ENCODE data around the gene PSMC1.

PSMC1 gene

DNA sequence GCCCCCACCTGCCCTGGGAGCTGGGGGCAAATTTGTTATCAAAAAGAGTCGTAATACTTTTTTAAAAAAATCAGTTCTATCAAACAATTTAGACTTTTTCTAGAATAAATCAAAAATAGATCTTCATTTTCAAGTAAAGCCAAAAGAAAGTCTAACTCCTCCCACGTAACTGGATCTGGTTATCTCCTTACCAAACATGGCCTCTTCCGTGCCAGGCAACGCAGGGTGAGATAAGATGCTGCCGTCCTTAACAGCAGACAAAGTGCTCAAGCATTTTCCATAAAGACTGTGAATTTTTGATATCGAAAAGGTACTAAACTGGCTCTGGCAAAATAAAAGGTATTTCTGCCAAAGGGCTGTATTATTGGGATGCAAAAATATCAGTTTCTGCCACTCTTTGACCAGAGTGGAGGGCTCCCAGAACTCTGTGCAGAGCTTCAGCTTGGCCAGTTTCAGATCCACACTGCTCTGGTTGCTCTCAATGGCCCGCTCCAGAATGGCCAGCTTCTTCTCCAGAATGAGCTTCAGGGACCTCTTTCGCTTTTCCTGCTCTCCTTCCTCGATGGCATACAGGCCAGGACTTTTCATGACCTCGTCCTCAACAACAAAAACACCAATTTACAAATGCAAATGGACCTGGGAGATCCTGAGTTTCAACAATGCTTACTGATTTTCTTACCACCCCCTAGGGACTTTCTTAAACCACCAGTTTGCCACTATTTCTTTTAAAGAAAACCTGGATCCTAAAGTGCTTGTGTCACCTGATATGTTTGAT is 46.4 kb downstream of the PSMC1 start:
- DNase-seq (ENCODE audit: low read depth, low spot score), result peak; percentile 27

DNA sequence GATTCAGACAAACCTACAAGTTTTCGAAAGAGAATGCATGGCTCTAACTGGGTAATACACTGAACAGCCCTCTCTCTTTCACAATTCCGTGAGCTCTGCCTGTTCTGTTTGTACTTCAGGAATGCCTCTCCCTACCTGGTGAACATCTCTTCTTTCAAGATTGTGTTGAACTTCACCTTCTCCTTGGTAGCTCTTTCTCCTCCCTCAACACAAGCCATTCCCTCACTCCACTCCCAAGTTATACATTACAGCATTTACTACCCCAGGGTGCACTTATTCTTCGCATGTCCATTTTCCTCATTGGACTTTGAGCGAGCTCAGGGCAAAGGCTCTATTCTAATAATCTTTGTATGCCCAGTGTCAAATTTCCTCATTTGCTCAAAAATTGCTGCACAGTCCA is 47.1 kb downstream of the PSMC1 start:
- peak; percentile 2 for DNase-seq (ENCODE audit: low read depth, low spot score)

DNA sequence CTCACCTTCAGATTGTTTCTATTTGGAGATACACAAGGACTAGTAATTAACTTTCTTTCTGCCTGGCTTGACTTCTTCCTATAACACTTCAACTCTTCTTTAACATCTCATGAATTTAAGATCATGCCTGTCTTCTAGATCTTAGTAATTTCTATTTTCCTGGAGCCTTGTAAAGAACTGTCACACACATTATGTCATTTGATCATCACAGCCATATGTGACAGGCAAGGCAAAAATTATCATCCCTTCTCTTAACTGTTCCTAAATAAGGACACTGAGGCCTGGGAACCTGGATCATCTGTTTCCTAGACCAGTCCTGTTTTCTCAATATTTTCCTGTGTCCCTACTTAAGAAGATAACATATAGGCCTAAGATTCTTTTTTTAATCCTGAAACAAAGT is 48.1 kb downstream of the PSMC1 start:
- DNase-seq (ENCODE audit: low read depth, low spot score), result no peak

DNA sequence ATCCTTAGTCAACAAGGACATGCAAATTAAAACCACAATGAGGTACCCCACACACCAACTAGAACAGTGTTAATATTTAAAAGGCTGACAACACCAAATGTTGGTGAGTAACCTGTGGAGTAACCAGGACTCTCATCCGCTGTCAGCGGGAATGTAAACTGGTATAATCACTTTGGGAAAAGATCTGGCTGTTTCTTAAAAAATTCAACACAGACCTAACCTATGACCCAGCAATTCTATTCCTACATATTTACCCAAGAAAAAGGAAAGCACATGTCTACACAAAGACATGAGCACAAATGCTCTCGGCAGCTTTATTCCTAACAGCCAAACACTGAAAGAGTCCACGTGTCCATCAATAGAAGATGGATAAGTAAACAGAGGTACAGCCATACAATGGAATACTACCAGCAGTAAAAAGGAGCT is 48.8 kb downstream of the PSMC1 start:
- DNase-seq (ENCODE audit: low read depth, low spot score), result no peak

DNA sequence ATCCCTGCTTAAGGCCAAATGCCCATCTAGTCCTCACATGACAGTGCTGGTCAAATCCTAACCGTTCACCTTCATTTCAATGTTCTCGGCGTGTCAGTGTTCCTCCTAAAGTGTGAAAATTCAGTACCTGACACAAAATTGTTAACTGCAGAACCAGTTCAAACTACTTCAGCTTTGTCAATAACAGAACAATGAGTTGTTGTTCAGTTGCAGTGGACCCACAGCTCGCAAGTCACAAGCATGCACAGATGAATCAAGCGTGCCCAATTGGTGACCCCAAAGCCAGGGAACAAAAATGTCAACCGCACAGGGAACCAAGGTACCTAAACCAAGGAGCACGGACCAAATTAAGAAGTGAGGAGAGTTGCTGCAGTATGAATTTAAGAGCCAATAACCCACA is 52.2 kb downstream of the PSMC1 start:
- no peak for DNase-seq (ENCODE audit: low read depth, low spot score)

DNA sequence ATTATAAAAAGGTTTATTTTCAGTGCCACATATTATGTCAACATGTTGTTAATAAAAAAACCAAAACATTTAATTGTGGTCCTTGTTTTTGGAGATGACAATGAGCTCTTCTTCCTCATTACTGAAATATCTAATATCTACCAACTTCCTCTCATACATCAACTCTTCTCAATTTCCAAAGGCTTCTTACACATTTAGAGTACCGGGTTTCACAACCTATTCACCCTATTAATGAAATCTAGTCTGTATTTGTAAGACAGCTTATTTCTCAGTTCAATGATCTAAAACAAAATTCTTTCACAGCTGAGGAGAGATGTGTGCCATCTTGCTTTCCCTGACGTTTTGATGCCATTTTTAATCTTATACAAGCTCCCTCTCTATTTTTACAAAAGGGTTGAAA is 60.9 kb downstream of the PSMC1 start:
- no peak for DNase-seq (ENCODE audit: low read depth, low spot score)

DNA sequence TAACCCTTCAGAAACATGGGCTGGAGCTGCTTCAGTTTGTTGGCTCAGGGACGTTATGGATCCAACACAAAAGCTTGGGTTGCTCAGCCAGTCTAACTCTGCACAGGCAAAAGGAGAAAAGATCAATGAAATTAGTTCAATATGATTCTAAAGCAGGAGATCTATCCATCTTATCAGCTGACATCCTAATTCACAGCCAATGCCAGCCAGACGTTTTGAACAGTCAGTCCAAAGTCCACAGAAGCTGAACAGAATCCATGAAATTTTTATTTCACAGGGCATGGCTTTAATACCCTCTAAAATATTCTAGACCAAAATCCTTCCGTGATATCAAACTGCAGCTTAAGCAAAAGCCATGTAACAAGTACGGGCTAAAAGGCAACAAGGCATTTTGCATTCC is 61.7 kb downstream of the PSMC1 start:
- no peak for DNase-seq (ENCODE audit: low read depth, low spot score)

DNA sequence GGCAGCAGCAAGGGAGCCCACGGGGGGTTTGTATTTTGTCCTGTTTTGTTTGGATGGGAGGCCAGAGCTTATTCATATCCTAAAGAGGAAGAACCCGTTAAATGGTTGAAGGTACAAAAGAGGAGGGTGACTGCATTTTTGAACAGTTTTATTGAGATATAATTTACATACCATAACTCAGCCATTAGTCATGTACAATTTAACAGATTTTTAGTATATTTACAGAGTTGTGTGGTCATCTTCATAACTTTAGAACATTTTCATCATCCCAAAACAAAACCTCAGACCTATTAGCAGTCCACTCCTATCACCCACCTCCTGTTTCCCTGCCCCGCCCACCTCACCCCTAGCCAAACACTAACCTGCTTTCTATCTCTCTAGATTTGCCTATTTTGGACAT is 62.8 kb downstream of the PSMC1 start:
- no peak for DNase-seq (ENCODE audit: low read depth, low spot score)

DNA sequence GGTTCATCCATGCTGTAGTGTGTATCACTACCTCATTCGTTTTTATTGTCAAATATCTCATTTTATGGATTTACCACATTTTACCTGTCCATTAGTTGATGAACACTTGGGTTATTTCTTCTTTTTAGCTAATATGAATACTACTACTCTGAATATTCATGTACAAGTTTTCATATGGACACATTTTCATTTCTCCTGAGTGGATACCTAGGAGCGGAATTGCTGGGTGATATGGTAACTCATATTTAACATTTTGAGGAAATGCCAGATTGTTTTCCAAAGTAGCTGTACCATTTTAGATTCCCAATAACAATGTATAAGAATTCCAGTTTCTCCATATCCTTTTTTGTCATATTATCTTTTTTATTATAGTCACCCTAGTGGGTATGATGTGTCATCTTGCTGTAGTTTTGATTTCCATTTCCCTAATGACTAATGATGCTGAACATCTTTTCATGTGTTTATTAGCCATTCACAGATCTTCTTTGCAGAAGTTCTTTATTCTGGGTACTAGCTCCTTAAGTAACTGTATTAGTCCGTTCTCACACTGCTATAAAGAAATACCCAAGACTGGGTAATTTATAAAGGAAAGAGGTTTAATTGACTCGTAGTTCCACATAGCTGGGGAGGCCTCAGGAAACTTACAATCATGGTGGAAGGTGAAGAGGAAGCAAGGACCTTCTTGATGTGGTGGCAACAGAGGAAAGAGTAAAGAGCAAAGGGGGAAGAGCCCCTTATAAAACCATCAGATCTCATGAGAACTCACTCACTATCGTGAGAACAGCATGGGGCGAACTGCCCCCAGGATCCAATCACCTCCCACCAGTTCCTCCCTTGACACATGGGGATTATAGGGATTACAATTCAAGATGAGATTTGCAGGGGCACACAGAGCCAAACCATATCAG is 63.5 kb downstream of the PSMC1 start:
- DNase-seq (ENCODE audit: low read depth, low spot score), result no peak

DNA sequence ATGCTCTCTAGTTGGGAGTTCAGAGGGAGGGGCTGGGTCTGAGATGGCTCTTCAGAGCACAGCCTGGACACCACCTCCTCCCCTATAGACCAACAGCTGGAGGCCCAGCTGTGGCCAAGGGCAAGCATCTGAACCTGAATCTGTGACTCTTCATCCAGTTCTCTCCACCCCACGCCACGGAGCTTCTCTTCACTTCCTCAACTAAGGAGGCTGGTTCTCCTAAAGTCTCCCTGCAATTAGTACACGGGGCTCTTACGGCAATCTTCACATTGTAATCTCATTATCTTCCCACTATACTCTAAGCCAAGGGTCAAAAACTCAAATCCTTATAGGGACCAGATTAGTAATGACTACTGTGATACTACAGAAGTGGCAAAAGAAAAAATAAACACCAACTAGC is 65.5 kb downstream of the PSMC1 start:
- no peak for DNase-seq (ENCODE audit: low read depth, low spot score)

All from ELF-1 (cell line).